Activated T-cell treated with anti-CD3 and anti-CD28 coated beads for 48 hours (primary cell): ENCODE data around the gene TMPRSS6.

Experiments
- DNase-seq: peaks from one replicate; pipeline ENCODE4 v3.0.0-alpha.2; 2020; ENCODE audit warnings: low read depth

TMPRSS6 gene

GRCh38 chr22:37050913-37051312 is 58.6 kb downstream of the TMPRSS6 start:
- no peak for DNase-seq

DNA sequence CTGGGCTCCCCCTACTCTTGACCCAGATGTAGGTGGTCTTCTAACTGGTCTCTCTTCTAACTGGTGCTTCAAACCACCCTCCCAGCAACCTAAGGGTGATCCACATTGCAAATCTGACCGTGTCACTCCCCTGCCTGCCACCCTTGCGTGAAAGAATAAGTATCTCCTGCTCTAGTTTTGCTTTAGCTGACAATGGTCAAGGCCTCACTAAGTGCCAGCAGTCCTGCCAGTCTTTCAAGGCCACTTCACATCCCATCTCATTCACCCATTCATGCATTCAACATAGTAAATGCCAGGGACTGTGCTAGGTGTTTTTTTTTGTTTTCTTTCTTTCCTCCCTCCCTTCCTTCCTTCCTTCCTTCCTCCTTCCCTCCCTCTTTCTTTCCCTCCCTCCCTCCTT is 60.3 kb downstream of the TMPRSS6 start:
- DNase-seq = no peak

DNA sequence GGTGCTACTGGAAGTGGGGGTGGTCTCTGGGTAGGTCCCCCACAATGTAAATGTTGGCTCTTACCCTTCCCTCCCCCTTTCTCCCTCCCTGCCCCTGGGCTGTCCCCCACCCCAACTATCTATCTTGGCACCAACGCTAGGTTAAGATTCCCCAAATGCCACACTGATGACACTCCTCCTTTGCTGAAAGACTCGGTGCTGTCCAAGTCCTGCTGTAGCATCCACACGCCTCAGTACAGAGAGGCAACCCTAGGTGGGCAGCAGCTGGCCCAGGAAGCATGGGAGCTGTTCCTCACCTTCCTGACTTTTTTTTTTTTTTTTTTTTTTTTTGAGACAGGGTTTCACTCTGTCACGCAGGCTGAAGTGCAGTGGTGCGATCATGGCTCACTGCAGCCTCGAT is 61.4 kb downstream of the TMPRSS6 start:
- DNase-seq = no peak

GRCh38 chr22:37047006-37047405 is 62.5 kb downstream of the TMPRSS6 start:
- no peak for DNase-seq

DNA sequence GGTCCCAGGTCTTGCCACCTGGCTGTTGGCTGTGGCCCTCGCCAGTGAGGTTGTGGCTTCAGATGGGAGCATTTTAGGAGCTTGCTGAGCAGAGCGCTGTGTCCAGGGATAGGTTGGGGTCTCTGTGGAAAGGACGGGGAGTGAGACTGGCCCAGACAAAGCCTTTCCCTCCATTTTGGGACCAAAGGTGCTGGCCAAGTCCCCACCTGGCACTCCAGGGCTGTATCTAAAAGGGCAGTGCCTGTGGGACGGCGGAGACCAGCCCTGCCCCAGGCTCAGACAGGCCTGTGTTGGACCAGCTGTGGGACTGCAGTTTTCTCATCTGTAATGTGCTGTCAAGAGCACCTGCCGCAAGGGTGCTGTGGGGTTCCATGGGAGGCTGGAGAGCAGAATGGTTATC is 62.9 kb downstream of the TMPRSS6 start:
- no peak for DNase-seq

GRCh38 chr22:37045958-37046357 is 63.6 kb downstream of the TMPRSS6 start:
- DNase-seq = no peak

DNA sequence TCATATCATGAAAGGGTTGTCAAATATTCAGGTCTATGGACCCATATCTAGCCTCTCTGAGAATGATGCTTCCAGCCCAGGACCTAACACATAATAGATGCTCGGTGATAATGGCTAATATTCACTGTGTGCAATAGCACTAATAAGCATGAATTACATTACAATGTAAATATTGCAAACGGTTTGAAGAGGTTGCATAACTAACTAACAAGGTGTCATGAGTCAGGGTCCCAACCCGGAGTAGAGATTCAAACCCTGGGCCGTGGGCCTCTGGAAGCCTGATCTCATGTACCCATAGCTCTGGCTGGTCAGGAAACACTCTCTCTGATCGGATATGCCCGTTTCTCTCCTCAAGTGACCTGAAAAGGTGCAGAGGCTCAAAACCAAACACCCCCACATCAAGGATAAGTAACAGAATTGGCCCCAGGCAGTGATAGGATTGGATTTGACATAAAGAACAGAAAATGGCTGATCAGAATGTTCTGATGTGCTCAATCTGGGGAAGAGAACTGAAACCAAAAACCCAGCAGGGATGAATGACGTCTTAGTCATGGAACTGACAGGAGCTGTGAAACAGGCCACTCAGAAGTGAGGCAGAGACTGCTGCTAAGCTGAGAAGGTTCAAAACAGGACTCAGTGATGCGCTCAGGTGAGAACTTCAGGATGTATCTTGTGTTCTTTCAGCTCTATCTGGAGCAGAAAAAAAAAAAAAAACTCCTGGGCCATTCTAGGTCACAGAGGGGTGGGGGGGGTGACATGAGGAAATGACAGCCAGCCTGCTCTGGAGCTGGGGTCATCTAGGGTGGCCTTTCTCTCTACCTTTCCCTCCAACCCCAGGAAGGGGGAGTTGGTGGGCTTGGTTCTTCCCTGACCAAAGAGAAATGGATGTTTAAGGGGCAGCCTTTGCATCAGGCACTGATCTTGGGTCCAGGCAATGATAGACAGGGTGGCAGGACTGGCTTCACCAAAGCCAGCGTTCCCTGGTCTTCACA is 64.6 kb downstream of the TMPRSS6 start:
- peak; percentile 22 for DNase-seq

GRCh38 chr22:37043828-37044538 is 65.5 kb downstream of the TMPRSS6 start:
- DNase-seq = peak; percentile 35

GRCh38 chr22:37043209-37043827 is 66.2 kb downstream of the TMPRSS6 start:
- no peak for DNase-seq

DNA sequence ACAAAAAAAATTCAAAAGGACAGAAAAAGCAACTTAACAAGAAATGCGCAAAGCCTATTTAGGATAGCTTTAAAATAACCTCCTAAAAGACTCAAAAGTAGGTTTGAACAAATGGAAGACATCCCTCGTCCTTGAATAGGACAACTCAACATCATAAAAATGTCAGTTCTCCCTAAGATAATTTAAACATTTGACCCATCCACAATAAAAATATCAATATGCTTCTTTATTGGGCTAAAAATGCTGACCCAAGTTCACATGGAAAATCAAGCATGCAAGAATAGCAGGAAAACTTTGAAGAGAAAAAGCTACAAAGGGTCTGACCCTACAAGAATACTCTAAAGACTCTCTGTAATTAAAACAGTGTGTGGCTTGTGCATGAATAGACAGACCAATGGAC is 70.0 kb downstream of the TMPRSS6 start:
- DNase-seq = no peak

DNA sequence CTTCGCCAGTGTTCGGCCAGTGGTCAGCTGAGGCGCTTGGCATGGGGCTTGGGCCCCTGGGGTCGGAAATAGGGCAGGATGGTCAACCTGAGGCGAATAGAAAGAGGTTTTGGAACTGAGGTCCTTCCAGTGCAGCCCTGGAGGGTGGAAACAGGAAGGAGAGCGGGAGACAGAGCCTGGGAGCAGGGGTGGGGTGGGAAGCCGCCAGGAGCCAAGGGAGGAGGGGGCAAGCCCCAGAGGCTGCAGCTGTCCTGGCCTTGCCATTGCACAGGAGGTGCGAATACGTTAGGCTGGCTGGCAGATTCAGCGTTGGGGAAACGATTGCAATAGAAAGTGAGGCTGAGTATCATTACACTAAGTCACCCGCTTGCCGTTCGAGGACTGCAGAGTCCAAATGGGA is 71.8 kb downstream of the TMPRSS6 start:
- DNase-seq = no peak

DNA sequence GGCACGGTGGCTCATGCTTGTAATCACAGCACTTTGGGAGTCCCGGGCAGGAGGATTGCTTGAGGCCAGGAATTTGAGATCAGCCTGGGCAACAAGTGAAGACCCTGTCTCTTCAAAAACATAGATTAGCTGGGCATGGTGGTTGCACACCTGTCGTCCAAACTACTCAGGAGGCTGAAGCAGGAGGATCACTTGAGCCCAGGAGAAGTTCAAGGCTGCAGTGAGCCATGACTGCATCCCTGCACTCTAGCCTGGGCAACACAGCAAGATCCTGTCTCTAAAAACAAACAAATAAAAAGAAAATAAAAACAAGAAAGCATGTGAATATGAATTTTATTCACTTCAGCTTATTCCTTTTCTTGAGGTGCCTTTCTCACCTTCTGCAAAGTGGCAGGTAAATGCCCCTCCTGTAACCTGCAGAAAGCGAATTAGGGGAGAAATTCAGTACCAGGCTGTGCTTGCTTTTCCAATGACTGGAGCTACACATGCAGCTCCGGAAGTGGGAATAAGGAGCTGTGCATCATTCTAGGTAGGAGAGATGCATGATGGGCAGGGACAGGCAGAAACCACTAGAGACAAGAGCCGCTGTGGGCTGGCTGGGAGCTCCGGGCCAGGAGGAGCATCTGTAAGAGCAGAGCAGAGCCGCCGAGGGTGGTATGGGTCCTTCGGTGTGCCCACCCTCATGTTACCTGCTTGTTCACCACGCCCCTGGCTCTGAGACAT is 72.7 kb downstream of the TMPRSS6 start:
- no peak for DNase-seq

DNA sequence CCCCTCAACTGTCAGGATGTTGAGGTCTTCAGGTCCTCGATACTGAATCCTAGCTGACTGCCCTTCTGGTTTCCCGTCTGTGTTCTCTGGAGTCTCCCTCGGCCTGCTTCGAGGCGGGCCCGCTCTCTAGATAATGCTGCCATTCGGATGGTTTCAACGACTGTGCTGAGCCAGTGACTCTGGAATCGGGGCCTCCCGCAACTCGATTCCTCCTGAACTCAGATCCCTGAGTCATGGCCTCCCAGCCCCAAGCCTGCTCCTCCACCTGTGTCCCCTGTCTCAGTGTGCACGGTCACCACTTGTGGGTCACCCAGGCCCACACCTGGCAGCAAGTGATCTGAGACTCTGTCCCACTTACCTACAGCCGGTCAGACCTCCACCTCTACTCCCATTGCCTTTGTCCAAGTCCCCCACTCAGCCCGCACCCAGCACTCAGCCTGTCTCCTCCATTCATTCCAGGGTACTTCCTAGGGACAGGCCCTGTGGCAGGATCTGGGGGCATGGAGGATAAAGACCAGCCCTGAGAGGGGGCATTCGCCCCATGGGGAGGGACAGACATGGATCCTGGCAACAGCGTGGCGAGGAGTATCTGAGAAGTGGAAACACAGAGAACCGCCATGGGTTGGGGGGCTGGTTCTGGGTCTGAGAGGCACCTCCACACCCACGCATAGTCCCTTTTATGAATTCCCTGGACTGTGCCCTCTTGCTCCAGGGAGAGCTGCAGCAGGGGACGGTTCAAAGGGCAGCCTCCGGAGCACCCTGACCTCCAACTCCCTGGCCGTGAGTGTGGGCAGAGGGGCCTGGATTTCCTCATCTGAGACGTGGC is 75.7 kb downstream of the TMPRSS6 start:
- no peak for DNase-seq

DNA sequence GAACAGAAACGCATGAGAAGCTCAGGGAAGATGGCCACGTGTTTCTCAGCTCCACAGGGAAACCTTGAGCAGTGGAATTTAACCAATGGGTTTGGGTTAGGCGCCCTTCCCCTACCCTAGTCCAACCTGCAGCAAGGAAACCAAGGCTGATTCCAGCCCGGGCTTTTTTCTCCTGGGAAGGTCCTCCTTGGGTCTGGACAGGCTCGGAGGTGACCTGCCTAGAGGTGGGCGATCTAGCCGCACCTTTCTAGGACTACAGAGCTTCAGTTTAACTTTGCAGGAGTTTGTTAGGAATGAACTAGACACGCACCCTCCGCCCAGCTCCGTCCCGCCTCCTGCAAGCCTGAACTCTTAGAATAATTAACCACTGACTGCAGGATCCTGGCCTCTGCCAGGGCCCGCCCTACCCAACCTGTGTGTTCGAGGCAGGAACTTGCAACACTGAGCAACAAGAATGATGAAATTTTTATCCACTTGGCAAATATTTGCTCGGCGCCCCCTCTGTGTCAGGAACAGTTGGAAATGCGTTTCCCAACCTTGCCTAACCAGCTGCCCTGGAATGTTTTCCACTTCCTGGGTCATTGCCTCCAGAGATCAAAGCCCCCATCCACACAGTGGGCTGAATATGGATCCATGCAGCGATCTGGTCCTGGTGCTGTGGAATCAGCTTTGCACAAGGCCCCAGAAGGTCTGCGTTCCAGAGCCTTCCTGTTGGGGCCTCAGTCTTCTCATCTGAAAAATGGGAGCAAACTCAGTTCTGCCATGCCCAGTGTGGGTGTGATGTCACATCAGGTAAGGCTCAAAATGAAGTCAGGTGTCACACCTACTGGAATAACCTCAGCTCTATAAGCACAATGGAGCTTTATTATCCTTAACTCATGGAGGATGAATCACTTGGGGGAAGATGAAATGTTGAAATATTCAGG is 76.7 kb downstream of the TMPRSS6 start:
- DNase-seq = no peak

- DNase-seq = no peak
Measured at GRCh38 chr22:37032134-37032534, 77.4 kb downstream of the TMPRSS6 start.

DNA sequence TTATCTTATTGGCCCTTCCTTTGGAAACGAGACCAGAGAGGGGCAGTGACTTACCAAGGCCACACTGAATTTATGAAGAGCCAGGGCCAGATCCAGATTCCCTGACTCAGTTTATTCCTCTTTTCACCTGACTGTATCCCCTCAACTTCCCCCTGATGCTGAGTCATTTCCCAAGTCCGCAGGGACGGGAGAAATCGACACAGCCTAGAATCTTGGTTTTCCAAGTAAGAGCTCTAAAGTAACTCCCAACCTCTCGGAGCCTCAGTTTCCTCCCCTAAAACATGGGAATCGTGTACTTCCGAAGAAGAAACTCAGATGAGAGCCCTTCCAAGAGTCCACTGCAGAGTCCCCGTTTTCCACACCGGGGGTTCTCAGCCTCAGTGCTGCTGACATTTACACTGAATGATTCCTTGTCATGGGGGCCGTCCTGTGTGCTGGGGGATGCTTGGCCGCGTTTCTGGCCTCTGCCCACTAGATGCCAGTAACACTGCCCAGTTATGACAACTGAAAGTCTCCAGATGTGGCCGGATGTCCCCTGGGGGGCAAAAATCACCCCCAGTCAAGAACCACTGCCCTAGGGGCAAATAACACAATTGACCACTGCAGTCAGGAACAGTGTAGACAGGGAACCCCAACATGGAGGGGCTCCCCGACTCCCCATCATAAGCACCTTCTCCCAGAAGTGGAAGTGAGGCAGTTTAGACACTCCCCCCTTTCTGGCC is 78.8 kb downstream of the TMPRSS6 start:
- no peak for DNase-seq

DNA sequence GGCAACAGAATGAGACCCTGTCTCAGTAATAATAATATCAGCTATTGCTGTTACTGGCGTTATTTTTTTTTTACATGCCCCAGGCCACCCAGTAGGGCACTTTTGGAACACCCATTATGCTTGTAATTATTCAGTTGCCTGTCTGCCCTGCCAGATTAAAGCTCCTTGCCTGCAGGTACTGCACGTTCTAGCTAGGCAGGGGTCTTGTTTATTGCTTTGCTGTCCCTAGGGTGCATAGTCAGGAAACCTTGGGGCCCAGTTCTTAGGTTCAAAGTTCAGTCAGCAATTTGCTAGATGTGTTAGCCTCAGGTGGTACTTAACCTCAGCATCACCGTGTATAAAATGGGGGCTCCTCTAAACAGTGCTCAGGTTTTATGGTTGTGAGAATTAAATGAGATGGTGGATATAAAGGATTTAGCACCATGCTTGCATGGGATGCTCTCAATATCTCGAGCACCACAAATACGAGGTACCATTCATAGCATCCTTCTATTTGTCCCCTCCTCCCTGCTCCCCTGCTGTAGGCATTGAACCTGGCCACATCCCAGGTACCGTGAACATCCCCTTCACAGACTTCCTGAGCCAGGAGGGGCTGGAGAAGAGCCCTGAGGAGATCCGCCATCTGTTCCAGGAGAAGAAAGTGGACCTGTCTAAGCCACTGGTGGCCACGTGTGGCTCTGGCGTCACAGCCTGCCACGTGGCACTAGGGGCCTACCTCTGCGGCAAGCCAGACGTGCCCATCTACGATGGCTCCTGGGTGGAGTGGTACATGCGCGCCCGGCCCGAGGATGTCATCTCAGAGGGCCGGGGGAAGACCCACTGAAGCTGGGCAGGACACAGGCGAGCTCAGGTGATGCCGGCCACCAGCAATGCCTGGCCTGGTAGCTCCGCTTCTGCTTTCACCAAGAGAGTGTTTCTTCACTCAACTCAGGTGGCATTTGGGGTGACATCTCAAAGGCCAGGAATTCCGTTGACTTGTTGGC is 80.5 kb downstream of the TMPRSS6 start:
- no peak for DNase-seq

GRCh38 chr22:37027556-37027955 is 82.0 kb downstream of the TMPRSS6 start:
- DNase-seq = no peak
